Cortex of kidney (tissue), 1 donor: Measurements from ENCODE around the gene ACACB.

ENCODE experiments used
- DNase-seq: peaks from one replicate; lab custom pipeline; 2025; lab: John Stamatoyannopoulos, UW

The ACACB gene

GRCh38 chr12:109255377-109255776, 139.0 kb downstream of the ACACB start:
- no peak for DNase-seq

- no peak for DNase-seq
Measured at GRCh38 chr12:109256011-109256410, 139.6 kb downstream of the ACACB start.

DNA sequence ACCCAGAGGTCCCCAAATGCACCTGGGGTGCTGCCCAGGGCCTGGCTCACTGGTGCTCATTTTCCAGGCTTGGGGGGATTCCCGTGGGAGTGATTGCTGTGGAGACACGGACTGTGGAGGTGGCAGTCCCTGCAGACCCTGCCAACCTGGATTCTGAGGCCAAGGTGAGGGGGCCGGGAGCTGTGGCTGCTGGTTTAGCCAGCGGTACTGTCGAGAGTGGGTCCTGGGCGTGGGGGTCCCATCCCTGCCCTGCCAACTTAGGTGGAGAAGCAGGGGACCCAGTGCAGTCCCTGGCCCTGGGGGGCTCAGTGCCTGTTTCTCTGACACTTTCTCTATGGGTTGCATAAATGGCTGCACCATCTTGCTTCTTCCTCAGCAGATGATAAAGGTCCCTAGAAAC, 141.8 kb downstream of the ACACB start:
- no peak for DNase-seq

- no peak for DNase-seq
Measured at GRCh38 chr12:109258607-109259544, 142.5 kb downstream of the ACACB start.

DNA sequence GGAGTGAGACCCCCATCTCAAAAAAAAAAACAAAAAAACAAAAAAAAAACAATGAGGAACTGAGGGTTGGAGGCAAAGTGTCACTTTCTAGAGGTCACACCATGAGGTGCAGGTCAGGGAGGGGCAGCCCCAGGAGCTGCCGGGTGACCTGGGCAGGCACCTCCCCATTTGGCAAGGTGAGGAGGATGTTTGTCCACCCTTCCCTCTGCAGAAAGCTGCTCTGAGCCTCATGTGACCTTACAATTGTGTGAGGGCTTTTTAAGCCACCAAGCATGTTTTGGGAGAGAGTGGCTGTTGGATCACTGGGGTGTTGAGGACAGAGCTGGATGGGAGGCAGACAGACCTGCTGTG, 143.1 kb downstream of the ACACB start:
- no peak for DNase-seq

DNA sequence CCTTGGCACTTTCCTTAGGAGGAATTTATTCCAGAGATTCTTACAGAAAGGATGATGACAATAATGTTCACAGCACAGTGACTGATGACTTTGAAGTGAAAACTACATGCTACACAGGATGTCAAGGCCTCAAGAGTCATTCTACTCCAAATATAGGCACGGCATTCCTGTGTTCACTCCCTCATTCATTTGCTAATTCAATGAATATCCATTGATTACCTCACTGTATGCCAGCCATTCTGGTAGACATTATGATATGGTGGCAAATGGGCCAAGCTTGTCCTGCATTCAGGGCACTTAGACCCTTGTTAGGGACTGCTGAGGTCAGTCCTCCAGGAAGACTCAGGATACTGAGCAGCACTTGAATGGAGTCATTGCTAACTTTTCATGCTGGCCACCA, 144.7 kb downstream of the ACACB start:
- DNase-seq: no peak

DNA sequence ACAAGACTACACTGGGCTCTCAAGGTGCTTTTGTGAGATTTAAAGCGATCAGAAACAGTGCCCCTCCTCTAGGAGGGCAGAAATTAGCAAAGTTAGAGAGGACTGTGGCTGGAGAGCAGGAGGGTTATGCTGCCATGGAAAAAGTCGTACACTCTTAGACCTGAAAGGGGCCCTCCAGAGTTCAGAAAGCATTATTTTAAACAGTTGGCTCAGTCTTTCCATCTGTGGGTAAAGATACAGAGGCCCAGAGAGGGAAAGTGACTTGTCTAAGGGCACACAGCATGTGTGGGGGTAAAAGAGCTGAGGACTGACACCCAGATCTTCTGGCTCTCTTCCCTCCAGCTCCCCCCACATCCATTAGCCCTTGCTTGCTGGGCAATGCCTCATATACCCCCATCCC, 145.6 kb downstream of the ACACB start:
- DNase-seq: no peak

- no peak for DNase-seq
Measured at GRCh38 chr12:109263439-109263838, 147.1 kb downstream of the ACACB start.

DNA sequence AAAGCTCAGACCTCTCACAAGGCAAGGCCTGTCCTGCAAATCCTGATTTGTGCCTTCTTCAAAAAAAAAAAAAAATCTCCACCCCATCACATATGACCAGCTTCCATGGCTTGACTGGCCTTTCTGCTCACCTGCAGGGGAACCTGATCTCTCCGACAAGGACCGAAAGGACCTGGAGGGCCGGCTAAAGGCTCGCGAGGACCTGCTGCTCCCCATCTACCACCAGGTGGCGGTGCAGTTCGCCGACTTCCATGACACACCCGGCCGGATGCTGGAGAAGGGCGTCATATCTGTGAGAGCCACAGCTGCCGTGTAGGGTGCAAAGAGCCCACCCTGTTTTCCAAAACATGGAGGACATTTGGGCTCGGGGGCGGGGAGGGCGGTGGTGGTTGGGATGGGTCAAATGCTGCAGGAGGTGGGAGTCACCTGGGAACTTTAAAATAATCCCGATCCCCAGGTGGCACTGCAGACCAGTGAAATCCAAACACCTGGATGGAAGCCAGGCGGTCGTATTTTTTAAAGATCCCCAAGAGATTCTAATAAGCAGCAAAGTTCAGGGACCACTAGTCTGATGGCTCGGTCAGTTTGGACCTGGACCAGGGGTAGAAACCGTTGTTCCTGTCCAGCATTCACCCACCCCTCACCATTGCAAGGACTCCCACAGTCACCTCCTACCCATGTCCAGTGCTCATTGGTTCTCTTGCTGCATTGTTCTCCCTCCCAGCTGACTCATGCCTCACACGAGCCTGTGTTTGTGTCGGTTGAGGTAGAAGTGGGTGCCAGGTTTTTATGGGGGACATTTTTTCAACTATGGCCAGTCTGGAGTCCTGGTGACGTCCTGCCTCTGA, 147.9 kb downstream of the ACACB start:
- no peak for DNase-seq

DNA sequence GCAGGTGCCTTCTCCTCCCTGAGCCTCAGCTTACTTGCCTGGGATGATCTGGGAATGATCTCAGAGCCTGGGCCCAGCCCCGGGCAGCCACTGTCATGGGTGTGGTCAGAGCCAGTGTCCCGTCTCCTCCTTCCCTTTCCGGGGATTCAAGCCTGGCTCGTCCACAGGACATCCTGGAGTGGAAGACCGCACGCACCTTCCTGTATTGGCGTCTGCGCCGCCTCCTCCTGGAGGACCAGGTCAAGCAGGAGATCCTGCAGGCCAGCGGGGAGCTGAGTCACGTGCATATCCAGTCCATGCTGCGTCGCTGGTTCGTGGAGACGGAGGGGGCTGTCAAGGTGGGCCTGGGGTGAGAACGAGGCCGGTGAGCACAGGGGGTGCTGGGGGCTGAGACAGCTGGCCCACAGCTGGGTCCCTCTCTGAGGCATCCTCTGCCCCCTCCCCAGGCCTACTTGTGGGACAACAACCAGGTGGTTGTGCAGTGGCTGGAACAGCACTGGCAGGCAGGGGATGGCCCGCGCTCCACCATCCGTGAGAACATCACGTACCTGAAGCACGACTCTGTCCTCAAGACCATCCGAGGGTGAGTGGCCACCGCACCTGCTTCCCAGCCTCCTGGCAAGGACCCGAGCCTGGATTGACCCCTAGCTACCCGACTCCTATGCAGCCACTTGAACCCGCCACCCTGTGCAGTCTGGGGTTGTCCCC, 148.7 kb downstream of the ACACB start:
- DNase-seq: no peak

GRCh38 chr12:109266106-109266879, 149.9 kb downstream of the ACACB start:
- DNase-seq: no peak

GRCh38 chr12:109267361-109267760, 151.0 kb downstream of the ACACB start:
- no peak for DNase-seq

DNA sequence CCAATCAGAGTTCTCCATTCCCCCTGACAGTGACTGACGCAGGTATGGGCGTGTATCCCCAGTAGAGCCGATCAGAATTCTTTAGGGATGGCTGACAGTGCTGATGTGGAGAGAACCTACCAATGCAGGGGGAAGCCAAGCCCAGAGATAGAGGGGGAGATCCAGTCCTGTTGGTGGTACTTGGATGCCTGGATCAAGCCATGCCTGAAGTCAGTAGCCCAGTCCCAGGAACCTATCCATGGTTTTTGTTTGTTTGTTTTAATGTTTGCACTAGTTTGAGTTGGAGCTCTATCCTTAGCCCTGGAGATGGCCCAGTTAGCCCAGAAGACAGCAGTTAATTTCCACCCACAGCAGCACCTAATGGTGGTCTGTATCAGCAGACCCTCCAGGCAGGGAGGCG, 152.5 kb downstream of the ACACB start:
- DNase-seq: no peak

DNA sequence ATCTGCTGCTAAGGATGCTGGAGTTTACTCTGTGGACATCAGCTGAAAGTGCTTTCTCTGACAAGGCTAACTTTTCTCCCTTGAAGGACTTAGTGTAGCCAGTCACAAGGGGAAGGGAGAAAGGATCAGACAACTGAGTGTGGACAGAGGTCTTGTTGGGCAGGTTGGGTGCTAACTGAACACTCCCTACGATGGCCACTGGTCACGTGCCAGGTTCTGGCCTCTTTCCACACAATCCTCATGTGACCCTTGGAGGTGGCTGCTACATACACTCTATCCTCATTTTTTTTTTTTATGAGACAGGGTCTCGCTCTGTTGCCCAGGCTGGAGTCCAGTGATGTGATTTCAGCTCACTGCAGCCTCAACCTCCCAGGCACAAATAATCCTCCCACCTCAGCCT, 153.0 kb downstream of the ACACB start:
- no peak for DNase-seq

DNA sequence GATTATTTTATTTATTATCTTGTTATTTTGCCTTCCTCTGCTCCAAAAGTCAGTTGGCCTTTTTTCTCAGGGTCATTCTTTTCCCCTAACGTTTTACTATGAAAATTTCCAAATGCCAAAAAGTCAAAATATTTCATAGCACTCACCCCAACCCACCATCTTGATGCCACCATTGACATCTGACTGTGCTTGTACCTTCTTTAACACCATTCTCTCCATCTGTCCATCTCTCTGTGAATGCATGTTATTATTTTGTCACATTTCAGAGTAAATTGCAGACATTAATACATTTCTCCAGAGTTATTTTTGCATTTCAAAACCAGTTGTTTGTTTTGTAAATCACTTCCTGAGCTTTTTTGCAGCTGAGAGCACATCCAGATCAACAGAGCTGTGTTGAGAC, 154.1 kb downstream of the ACACB start:
- DNase-seq: no peak

DNA sequence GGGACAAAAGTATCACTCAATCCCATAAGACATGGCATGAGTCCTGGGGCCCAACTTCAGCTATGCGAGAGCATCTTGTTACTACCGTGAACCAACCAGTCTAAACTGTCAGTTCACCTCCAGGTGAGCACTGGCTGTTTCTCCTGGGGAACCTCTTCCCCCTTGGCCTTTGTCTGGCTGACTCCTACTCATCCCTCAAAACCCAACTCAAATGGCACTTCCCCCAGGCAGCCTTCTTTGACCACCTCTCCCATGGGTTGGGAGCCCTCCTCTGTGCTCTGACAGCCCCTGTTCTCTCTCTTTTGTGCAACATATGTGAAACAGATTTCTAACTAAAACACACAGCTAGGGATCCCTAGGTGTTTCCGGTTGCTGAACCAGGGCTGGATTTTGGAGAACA, 155.0 kb downstream of the ACACB start:
- DNase-seq: no peak

- no peak for DNase-seq
Measured at GRCh38 chr12:109273354-109273753, 157.0 kb downstream of the ACACB start.

DNA sequence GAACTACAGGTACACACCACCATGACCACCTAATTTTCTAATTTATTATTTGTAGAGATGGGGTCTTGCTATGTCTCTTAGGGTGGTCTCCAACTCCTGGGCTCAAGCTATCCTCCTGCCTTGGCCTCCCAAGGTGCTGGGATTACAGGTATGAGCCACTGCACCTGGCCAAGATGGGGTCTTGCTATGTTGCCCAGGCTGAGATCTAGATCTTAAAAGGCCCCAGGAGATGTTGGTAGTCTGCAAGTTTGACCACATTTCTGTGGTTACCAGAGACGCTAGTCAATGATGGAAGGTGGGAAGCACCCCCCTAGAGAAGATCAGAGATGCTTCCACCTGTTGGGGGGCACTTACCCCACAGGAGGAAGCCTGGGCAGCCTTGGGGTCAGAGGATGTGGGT, 158.0 kb downstream of the ACACB start:
- DNase-seq: no peak

DNA sequence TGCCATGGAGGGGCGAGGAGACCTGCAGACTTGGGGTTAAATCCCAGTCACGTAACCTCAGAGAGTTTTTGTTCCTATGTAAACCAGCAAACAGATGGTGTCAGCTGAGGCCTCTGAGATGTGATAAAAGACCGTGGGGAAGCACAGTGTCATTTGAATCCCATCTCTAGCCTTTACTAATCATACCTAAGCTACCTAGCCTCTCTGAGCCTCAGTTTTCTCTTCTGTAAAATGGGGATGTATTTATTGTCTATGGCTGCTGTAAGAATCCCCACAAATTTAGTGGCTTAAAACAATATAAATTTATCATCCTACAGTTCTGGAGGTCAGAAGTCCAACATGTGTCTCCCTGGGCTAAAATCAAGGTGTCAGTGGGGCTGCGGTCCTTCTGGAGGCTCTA, 158.8 kb downstream of the ACACB start:
- DNase-seq: no peak

GRCh38 chr12:109276160-109276559, 159.8 kb downstream of the ACACB start:
- no peak for DNase-seq

GRCh38 chr12:109277255-109277898, 161.0 kb downstream of the ACACB start:
- DNase-seq: no peak
